Stomach (tissue), 4 donors: Measurements from ENCODE around the gene TMEM45A.

Source experiments
- CTCF ChIP-seq, 7 experiments: fragments of 450-650 bp in 4 of 7; fragments of 200-600 bp in 3 of 7; sonication (generic) in 3 of 7; IDR thresholded peaks; one replicate each; pipeline ENCODE4 v1.5.1; 2016 to 2019; ENCODE audit warnings: antibody characterized with exemption in 7 of 7, control low read depth in 2 of 7, mild to moderate bottlenecking in 1 of 7
- POLR2A ChIP-seq, 4 donors: fragments of 450-650 bp; IDR thresholded peaks; one replicate each; pipeline ENCODE4 v1.6.1; 2016; ENCODE audit warnings: antibody characterized with exemption in 4 of 4, control low read depth in 2 of 4, mild to moderate bottlenecking in 1 of 4, moderate library complexity in 1 of 4

GRCh38 chr3:100540791-100541334 lies 48.4 kb downstream of the TMEM45A start:
- no peak for TF ChIP-seq CTCF (IDR thresholded peaks at IDR 0.05)
- TF ChIP-seq POLR2A (IDR thresholded peaks at IDR 0.05): no peak
